Activated T-cell treated with anti-CD3 and anti-CD28 coated beads for 24 hours (primary cell): ENCODE data around the gene DLG5.

ENCODE experiments used
- DNase-seq: peaks from one replicate; pipeline ENCODE4 v3.0.0-alpha.2; 2020; ENCODE audit warnings: low read depth

The DLG5 gene

GRCh38 chr10:77949167-77949566, 22.6 kb upstream of the DLG5 start:
- no peak for DNase-seq

- no peak for DNase-seq
These were observed 19.5 kb upstream of the DLG5 start for GRCh38 chr10:77946084-77946483.

- DNase-seq = no peak
These were observed 18.0 kb upstream of the DLG5 start for GRCh38 chr10:77944519-77944918.

- DNase-seq = no peak
These were observed 16.8 kb upstream of the DLG5 start for GRCh38 chr10:77943121-77943901.

- no peak for DNase-seq
These were observed 15.2 kb upstream of the DLG5 start for GRCh38 chr10:77941790-77942189.

GRCh38 chr10:77940627-77941026, 14.1 kb upstream of the DLG5 start:
- DNase-seq = no peak

GRCh38 chr10:77940225-77940624, 13.7 kb upstream of the DLG5 start:
- DNase-seq = no peak

GRCh38 chr10:77939561-77940001, 13.0 kb upstream of the DLG5 start:
- DNase-seq = no peak

- no peak for DNase-seq
These were observed 10.4 kb upstream of the DLG5 start for GRCh38 chr10:77936697-77937567.

- no peak for DNase-seq
These were observed 5.6 kb upstream of the DLG5 start for GRCh38 chr10:77932016-77932715.

GRCh38 chr10:77927402-77928246, 1.1 kb upstream of the DLG5 start:
- DNase-seq = no peak

- DNase-seq = no peak
These were observed 575 bp downstream of the DLG5 start for GRCh38 chr10:77925795-77926565.

- DNase-seq = no peak
These were observed 1.2 kb downstream of the DLG5 start for GRCh38 chr10:77925410-77925794.

- no peak for DNase-seq
These were observed 3.9 kb downstream of the DLG5 start for GRCh38 chr10:77922566-77923179.

GRCh38 chr10:77922055-77922454, 4.5 kb downstream of the DLG5 start:
- DNase-seq = no peak

- DNase-seq = no peak
These were observed 5.2 kb downstream of the DLG5 start for GRCh38 chr10:77921395-77921794.

GRCh38 chr10:77920495-77920894, 6.1 kb downstream of the DLG5 start:
- no peak for DNase-seq

- DNase-seq = no peak
These were observed 6.8 kb downstream of the DLG5 start for GRCh38 chr10:77919713-77920108.

GRCh38 chr10:77915319-77916105, 11.0 kb downstream of the DLG5 start:
- no peak for DNase-seq

- no peak for DNase-seq
These were observed 13.5 kb downstream of the DLG5 start for GRCh38 chr10:77913090-77913489.
